Neuron (in vitro differentiated cells): Measurements from ENCODE around the gene TARM1.
"Not testable (repeated sequence)": the region's sequence is repeated elsewhere in the genome, so short reads cannot be mapped to it uniquely, and the experiment has no call there.

Experiments used
- H2AFZ ChIP-seq: one replicate; pipeline ENCODE4 v1.6.1; 2013; ENCODE audit warnings: low read depth, mild to moderate bottlenecking, inconsistent platforms, low read length, moderate library complexity
- H3K27me3 ChIP-seq: one replicate; pipeline ENCODE4 v1.6.1; 2013; ENCODE audit warnings: low read length; ENCODE audit not compliant: insufficient read depth
- H3K36me3 ChIP-seq: one replicate; pipeline ENCODE4 v1.6.1; 2013; ENCODE audit warnings: low read length; ENCODE audit not compliant: insufficient read depth
- H3K4me1 ChIP-seq: one replicate; pipeline ENCODE4 v1.6.1; 2013; ENCODE audit warnings: low read length; ENCODE audit not compliant: insufficient read depth
- H3K4me3 ChIP-seq: 2 replicates; pipeline ENCODE4 v1.5.1; 2013; ENCODE audit warnings: mild to moderate bottlenecking, low read length, moderate library complexity
- H3K9me3 ChIP-seq: one replicate; pipeline ENCODE4 v1.6.1; 2013; ENCODE audit warnings: low read length

TARM1 gene

GRCh38 chr19:54040003-54040402 lies 41.2 kb downstream of the TARM1 start:
- Histone ChIP-seq H3K36me3 (no peaks in the 10 kb centered on the region), H3K9me3 (no peaks in the 10 kb centered on the region), H2AFZ (no peak overlapping the region), H3K4me1 (peaks cover 5% of the 10 kb centered on the region), H3K4me3 (no peak overlapping the region), H3K27me3 (no peaks in the 10 kb centered on the region)

- H3K27me3 ChIP-seq, H3K36me3 ChIP-seq, H3K9me3 ChIP-seq, H3K4me1 ChIP-seq, H3K4me3 ChIP-seq, H2AFZ ChIP-seq: not testable (repeated sequence)
These were observed 44.6 kb downstream of the TARM1 start for GRCh38 chr19:54036542-54036941.

DNA sequence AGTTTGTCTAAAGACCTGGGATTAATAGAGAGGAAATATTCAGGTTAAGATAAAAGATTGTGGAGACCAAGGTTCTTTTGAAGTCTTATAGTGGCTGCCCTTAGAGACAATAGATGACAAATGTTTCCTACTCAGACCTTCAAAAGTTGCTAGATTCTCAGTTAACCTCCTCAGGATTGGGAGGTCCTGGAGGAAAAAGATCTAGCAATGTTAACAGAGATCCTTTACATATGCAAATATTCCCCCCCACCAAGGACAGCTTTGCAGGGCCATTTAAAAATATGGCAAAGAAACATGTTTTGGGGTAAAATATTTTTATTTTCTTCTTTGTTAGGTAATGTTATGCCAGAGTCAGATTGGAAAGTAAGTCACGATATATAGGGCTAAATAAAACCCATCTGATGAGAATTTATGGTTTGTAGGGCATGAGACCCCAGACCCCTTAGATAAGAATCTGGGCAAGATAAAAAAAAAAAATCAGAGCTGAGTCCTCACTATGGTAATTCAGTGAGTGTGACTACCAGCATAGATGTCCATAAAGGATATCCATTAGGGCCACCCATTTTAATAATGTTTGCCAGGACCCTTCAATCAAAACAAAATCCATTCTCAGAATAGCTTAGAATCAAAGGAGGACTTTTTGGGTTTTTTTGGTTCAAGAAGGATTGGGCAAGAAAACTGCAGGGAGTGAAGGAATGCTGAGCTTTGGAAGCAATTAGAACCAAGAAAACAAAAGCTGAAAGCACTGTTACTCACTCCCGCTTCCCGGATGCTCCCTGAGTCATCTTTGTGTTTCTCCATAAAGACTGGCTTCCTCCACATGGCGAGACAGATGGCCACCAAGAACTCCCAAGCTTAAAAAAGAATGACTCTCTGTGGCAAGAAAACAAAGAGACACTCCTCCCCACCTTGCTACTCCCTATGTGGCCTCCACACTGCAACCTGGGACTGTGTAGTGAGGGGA lies 45.7 kb downstream of the TARM1 start:
- Histone ChIP-seq H3K27me3 (no peaks in the 10 kb centered on the region), H3K4me3 (no peak overlapping the region), H3K36me3 (no peaks in the 10 kb centered on the region), H3K9me3 (no peaks in the 10 kb centered on the region), H3K4me1 (peaks cover 5% of the 10 kb centered on the region), H2AFZ (peak overlapping the region; percentile 52)

DNA sequence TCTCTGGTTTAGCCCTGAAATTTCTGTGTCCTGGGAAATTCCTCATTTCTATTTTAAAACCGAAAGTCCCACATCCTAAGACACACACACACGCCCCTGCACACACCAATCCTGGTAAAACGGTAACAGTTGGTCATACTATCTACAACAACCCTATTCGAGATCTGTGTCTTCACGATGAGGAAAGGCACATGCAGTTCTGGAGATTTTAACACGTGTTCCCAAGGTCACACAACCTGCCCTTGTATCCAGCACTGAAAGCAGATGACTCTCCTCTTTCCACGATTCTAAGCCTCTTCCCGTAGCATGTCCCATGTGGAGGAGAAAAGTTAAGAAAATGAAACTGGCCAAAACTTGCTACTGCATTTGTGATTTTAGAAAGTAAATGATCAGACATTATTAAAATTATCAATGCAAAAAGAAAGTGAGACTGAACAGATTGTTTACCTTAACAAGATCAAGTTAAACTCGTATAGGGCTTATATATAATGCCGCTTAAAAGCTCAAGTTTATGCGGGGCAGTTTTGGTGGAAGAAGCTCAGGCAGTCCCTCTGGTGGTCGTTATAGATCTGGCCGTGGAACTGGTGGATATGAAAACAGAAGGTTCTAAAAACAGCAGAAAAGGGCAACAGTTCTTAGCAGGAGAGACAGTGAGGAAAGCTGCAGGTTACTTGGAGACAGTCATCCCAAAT lies 50.1 kb downstream of the TARM1 start:
- peaks cover 5% of the 10 kb centered on the region for H3K4me1 ChIP-seq
- H2AFZ ChIP-seq = no peak overlapping the region
- H3K9me3 ChIP-seq = no peaks in the 10 kb centered on the region
- no peaks in the 10 kb centered on the region for H3K36me3 ChIP-seq
- no peak overlapping the region for H3K4me3 ChIP-seq
- peaks cover 4% of the 10 kb centered on the region for H3K27me3 ChIP-seq

- H3K9me3 ChIP-seq = no peaks in the 10 kb centered on the region
- H3K27me3 ChIP-seq = peaks cover 4% of the 10 kb centered on the region
- H3K36me3 ChIP-seq = no peaks in the 10 kb centered on the region
- no peaks in the 10 kb centered on the region for H3K4me1 ChIP-seq
- no peak overlapping the region for H3K4me3 ChIP-seq
- no peak overlapping the region for H2AFZ ChIP-seq
These were observed 51.2 kb downstream of the TARM1 start for GRCh38 chr19:54029930-54030490.

GRCh38 chr19:54029301-54029700 lies 51.9 kb downstream of the TARM1 start:
- no peaks in the 10 kb centered on the region for H3K4me1 ChIP-seq
- no peak overlapping the region for H3K4me3 ChIP-seq

GRCh38 chr19:54026656-54027055 lies 54.5 kb downstream of the TARM1 start:
- no peaks in the 10 kb centered on the region for H3K36me3 ChIP-seq
- peaks cover 6% of the 10 kb centered on the region for H3K4me1 ChIP-seq
- no peak overlapping the region for H3K4me3 ChIP-seq
- no peak overlapping the region for H2AFZ ChIP-seq
- peaks cover 4% of the 10 kb centered on the region for H3K27me3 ChIP-seq
- H3K9me3 ChIP-seq = no peaks in the 10 kb centered on the region

More at GRCh38 chr19:54029301-54029700, 51.9 kb downstream of the TARM1 start:
- Histone ChIP-seq H3K36me3 (no peaks in the 10 kb centered on the region), H3K9me3 (no peaks in the 10 kb centered on the region), H2AFZ (no peak overlapping the region), H3K27me3 (peaks cover 4% of the 10 kb centered on the region)

- Histone ChIP-seq H3K27me3 (peaks cover 4% of the 10 kb centered on the region), H2AFZ (no peak overlapping the region), H3K9me3 (no peaks in the 10 kb centered on the region), H3K4me1 (peaks cover 6% of the 10 kb centered on the region), H3K4me3 (no peak overlapping the region), H3K36me3 (no peaks in the 10 kb centered on the region)
These were observed 56.5 kb downstream of the TARM1 start for GRCh38 chr19:54024660-54025059.

DNA sequence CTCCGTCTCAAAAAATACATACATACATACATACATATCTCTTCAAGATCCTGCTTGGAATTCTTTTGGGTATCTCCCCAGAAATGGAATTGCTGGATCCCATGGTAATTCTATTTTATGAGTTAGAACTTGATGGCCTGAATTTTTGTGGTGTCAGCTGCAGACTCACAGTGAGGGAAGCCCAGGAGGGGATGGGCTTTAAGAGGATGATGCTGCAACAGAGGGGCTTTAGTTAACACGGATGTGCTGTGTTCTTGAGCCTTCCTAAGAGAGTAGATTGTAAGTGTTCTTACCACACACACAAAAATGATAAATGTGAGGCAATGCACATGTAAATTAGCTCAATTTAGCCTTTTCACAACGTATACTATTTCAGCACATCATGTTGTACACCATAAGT lies 58.0 kb downstream of the TARM1 start:
- no peak overlapping the region for H3K4me3 ChIP-seq
- peaks cover 4% of the 10 kb centered on the region for H3K27me3 ChIP-seq
- no peaks in the 10 kb centered on the region for H3K36me3 ChIP-seq
- H2AFZ ChIP-seq = no peak overlapping the region
- no peaks in the 10 kb centered on the region for H3K9me3 ChIP-seq
- H3K4me1 ChIP-seq = peaks cover 6% of the 10 kb centered on the region

- H3K36me3 ChIP-seq = no peaks in the 10 kb centered on the region
- no peaks in the 10 kb centered on the region for H3K9me3 ChIP-seq
These were observed 59.2 kb downstream of the TARM1 start for GRCh38 chr19:54021932-54022331.

GRCh38 chr19:54021363-54021762 lies 59.8 kb downstream of the TARM1 start:
- H3K27me3 ChIP-seq = no peaks in the 10 kb centered on the region

More at GRCh38 chr19:54021932-54022331, 59.2 kb downstream of the TARM1 start:
- no peak overlapping the region for H2AFZ ChIP-seq
- H3K27me3 ChIP-seq = peaks cover 4% of the 10 kb centered on the region
- H3K4me1 ChIP-seq = peaks cover 14% of the 10 kb centered on the region
- no peak overlapping the region for H3K4me3 ChIP-seq

More at GRCh38 chr19:54021363-54021762, 59.8 kb downstream of the TARM1 start:
- peaks cover 19% of the 10 kb centered on the region for H3K4me1 ChIP-seq
- no peaks in the 10 kb centered on the region for H3K9me3 ChIP-seq
- H3K36me3 ChIP-seq = no peaks in the 10 kb centered on the region
- H3K4me3 ChIP-seq = no peak overlapping the region
- no peak overlapping the region for H2AFZ ChIP-seq
